ENCODE results near the gene USP13.

USP13 gene

GRCh38 chr3:179608931-179609720, 43.7 kb upstream of the USP13 start:
- DNase-seq (ENCODE audit: low read depth), result no peak
- TF ChIP-seq CTCF (IDR thresholded peaks at IDR 0.05; ENCODE audit: control insufficient read depth, extremely low read depth, insufficient read depth), result no peak
- H3K4me3 ChIP-seq (ENCODE audit: low read depth, low read length), result no peak overlapping the region

GRCh38 chr3:179610066-179610465, 42.8 kb upstream of the USP13 start:
- H3K4me3 ChIP-seq (ENCODE audit: low read depth, low read length), result no peak overlapping the region
- DNase-seq (ENCODE audit: low read depth), result no peak

GRCh38 chr3:179613807-179614206, 39.0 kb upstream of the USP13 start:
- TF ChIP-seq CTCF (IDR thresholded peaks at IDR 0.05; ENCODE audit: control insufficient read depth, extremely low read depth, insufficient read depth), result no peak
- no peak for DNase-seq (ENCODE audit: low read depth)
- H3K4me3 ChIP-seq (ENCODE audit: low read depth, low read length), result no peak overlapping the region

More at GRCh38 chr3:179610066-179610465, 42.8 kb upstream of the USP13 start:
- no peak for TF ChIP-seq CTCF (IDR thresholded peaks at IDR 0.05; ENCODE audit: control insufficient read depth, extremely low read depth, insufficient read depth)

- no peak overlapping the region for H3K4me3 ChIP-seq (ENCODE audit: low read depth, low read length)
- no peak for DNase-seq (ENCODE audit: low read depth)
- TF ChIP-seq CTCF (IDR thresholded peaks at IDR 0.05; ENCODE audit: control insufficient read depth, extremely low read depth, insufficient read depth), result no peak
These were observed 37.2 kb upstream of the USP13 start for GRCh38 chr3:179615458-179616173.

- DNase-seq (ENCODE audit: low read depth), result no peak
- no peak overlapping the region for H3K4me3 ChIP-seq (ENCODE audit: low read depth, low read length)
- TF ChIP-seq CTCF (IDR thresholded peaks at IDR 0.05; ENCODE audit: control insufficient read depth, extremely low read depth, insufficient read depth), result no peak
These were observed 30.8 kb upstream of the USP13 start for GRCh38 chr3:179622023-179622422.

GRCh38 chr3:179624451-179624850, 28.4 kb upstream of the USP13 start:
- no peak overlapping the region for H3K4me3 ChIP-seq (ENCODE audit: low read depth, low read length)
- no peak for TF ChIP-seq CTCF (IDR thresholded peaks at IDR 0.05; ENCODE audit: control insufficient read depth, extremely low read depth, insufficient read depth)
- no peak for DNase-seq (ENCODE audit: low read depth)
